Panc1 (cell line): ENCODE measurements around the gene CACNG7.

Experiments
- CTCF ChIP-seq: fragments of 450-650 bp; IDR thresholded peaks from 2 replicates; pipeline ENCODE4 v1.5.1; 2017; ENCODE audit warnings: mild to moderate bottlenecking
- POLR2AphosphoS5 ChIP-seq: IDR thresholded peaks from 2 replicates; pipeline ENCODE4 v1.6.1; 2012; ENCODE audit warnings: mild to moderate bottlenecking, low read depth, low read length, moderate library complexity
- REST ChIP-seq, 2 experiments: IDR thresholded peaks; 2 replicates each; pipeline ENCODE4 v1.6.1; 2011 to 2012; ENCODE audit warnings: low read depth in 2 of 2, control low read depth in 1 of 2, low read length in 1 of 2, mild to moderate bottlenecking in 1 of 2, moderate library complexity in 1 of 2; ENCODE audit not compliant: insufficient read depth in 1 of 2
- TCF7L2 ChIP-seq: IDR thresholded peaks from 2 replicates; pipeline ENCODE4 v1.6.1; 2011; ENCODE audit warnings: mild to moderate bottlenecking, low read depth, low read length, inconsistent platforms

GRCh38 chr19:53867225-53868090 is 41.6 kb upstream of the CACNG7 start, which contains the start of gene MYADM:
- no peak for TF ChIP-seq CTCF
- TF ChIP-seq REST (IDR thresholded peaks at IDR 0.05; ENCODE audit: insufficient read depth in 1 of 2, low read depth in 2 of 2, low read length in 1 of 2) = 0 out of 4 replicates have a peak, but pooled peaks of 1 of the 2 experiments have one; percentile 58
- peak; percentile 92 for TF ChIP-seq POLR2AphosphoS5
- no peak for TF ChIP-seq TCF7L2
